CD4-positive, alpha-beta memory T cell (primary cell): ENCODE measurements around the gene APOB. TPM values are rescaled to one million over a fixed set of nuclear protein-coding genes. Genes with fewer than 3 reads are reported as not detected.

Experiments used
- CTCF ChIA-PET: fragments of 350-600 bp; sonication (Branson Sonifier 250); formaldehyde crosslinking; loops from one replicate; lab custom pipeline; 2021; ENCODE audit warnings: inconsistent platforms; ENCODE audit not compliant: partially characterized antibody; lab: Charles Lee
- POLR2A ChIA-PET: fragments of 350-600 bp; sonication (Branson Sonifier 250); formaldehyde crosslinking; loops from one replicate; lab custom pipeline; 2021; ENCODE audit not compliant: partially characterized antibody; lab: Charles Lee
- DNase-seq, 5 donors: peaks; one replicate each; pipeline versions ENCODE4 v3.0.0 to v3.0.0-alpha.2; 2020 to 2022; ENCODE audit warnings: mixed read lengths in 1 of 5
- H3K27ac ChIP-seq: one replicate; pipeline ENCODE4 v1.7.0; 2013; ENCODE audit warnings: low read depth, low read length
- H3K27me3 ChIP-seq: 2 replicates; pipeline ENCODE4 v1.7.0; 2013; ENCODE audit warnings: mild to moderate bottlenecking, low read length, moderate library complexity; ENCODE audit not compliant: insufficient read depth
- H3K36me3 ChIP-seq: 2 replicates; pipeline ENCODE4 v1.7.0; 2013; ENCODE audit warnings: mild to moderate bottlenecking, low read length, moderate library complexity; ENCODE audit not compliant: insufficient read depth
- H3K4me1 ChIP-seq: 2 replicates; pipeline ENCODE4 v1.7.0; 2013; ENCODE audit warnings: mild to moderate bottlenecking, low read length, moderate library complexity; ENCODE audit not compliant: insufficient read depth
- H3K4me3 ChIP-seq, 2 donors: one replicate each; pipeline ENCODE4 v1.7.0; 2013; ENCODE audit warnings: low read length in 2 of 2, mild to moderate bottlenecking in 1 of 2
- H3K9me3 ChIP-seq, 2 donors: one replicate each; pipeline ENCODE4 v1.7.0; 2013; ENCODE audit warnings: low read length in 2 of 2, control low read depth in 1 of 2; ENCODE audit not compliant: control insufficient read depth in 1 of 2
- H3K27ac Mint-ChIP-seq, 7 donors: one replicate each; pipeline ENCODE4 v1.8.0; 2020 to 2021; ENCODE audit warnings: mixed read lengths in 7 of 7, mild to moderate bottlenecking in 6 of 7, inconsistent platforms in 3 of 7, moderate library complexity in 3 of 7
- H3K27me3 Mint-ChIP-seq, 2 donors: one replicate each; pipeline ENCODE4 v1.8.0; 2020 to 2021; ENCODE audit warnings: mixed read lengths in 2 of 2
- H3K36me3 Mint-ChIP-seq, 2 donors: one replicate each; pipeline ENCODE4 v1.8.0; 2020 to 2021; ENCODE audit warnings: mixed read lengths in 2 of 2, inconsistent platforms in 1 of 2, mild to moderate bottlenecking in 1 of 2
- H3K4me1 Mint-ChIP-seq, 4 donors: one replicate each; pipeline ENCODE4 v1.8.0; 2020 to 2021; ENCODE audit warnings: mixed read lengths in 4 of 4, mild to moderate bottlenecking in 1 of 4
- H3K4me3 Mint-ChIP-seq, 8 donors: one replicate each; pipeline ENCODE4 v1.8.0; 2020 to 2021; ENCODE audit warnings: mixed read lengths in 8 of 8, mild to moderate bottlenecking in 7 of 8, moderate library complexity in 6 of 8, inconsistent platforms in 3 of 8
- H3K9me3 Mint-ChIP-seq, 8 donors: one replicate each; pipeline ENCODE4 v1.8.0; 2020 to 2021; ENCODE audit warnings: mixed read lengths in 8 of 8, mild to moderate bottlenecking in 5 of 8, inconsistent platforms in 3 of 8, moderate library complexity in 1 of 8
- intact Hi-C: fragments of 100-400 bp; cut with micrococcal nuclease; formaldehyde crosslinking; loops from one replicate; pipeline ENCODE4 v1.15.1; 2023
- polyA plus RNA-seq, 2 donors: library from polyadenylated mRNA; unstranded; fragments of 300-500 nt; fragmentation: Illumina TruSeq; gene quantifications; one replicate each; pipeline ENCODE4 v1.2.3, GENCODE V29; 2021
- total RNA-seq, 2 experiments: library from RNA; stranded (reverse); gene quantifications; one replicate each; pipeline ENCODE4 v1.2.3, GENCODE V29; 2021

Gene APOB
- total and polyA plus RNA-seq, 4 experiments from 2014 or later: not detected

DNA sequence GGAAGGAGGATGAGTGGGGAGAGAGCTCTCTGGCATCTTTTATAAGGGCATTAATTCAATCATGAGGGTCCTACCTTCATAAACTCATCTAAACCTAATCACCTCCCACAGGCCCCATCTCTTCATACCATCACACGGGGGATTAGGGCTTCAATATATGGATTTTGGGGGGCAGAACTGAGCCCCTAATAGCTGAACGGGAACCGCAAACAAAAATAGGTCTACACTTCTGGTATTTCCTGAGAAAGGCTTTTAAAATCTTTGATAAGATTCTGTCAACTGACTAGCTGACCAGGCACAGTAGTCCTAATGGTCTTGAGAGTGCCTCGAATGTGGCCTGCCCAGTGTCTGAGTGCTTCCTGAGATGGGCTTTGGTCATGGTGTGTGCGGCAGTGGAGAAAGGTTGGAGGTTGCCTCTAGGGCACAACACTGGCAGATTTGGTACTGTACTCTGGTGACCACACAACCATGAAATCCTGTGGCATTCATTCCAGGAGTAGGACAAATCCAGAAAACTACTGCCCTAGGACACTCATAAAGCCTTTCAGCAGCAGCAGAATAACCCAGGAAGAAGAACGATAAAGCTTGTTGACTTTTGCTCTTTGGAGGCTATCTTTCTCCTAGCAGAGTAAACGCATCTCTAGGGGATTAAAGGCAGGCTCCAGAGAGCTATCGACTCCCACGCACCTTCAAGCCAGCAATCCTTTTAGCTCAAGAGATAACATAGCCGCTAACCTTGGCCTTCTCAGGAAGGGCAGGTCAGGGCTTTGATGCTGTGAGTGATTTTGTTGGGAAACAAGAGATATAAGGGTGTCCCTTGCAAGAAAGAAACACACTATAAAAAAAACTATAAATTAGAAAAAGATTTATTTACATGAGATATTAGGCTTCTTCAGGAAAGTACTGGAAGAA, 12.3 kb upstream of the APOB start:
- Histone ChIP-seq H3K4me1 (no peaks in the 10 kb centered on the region), H3K27me3 (no peaks in the 10 kb centered on the region), H3K4me3 (no peak overlapping the region), H3K9me3 (no peaks in the 10 kb centered on the region), H3K27ac (no peak overlapping the region), H3K36me3 (no peaks in the 10 kb centered on the region)
- no peak for DNase-seq
- intact Hi-C loops: no loop called here
- Mint-ChIP-seq H3K36me3 (no peaks in the 10 kb centered on the region), H3K9me3 (peaks cover 0 to 6% (median 0%) of the 10 kb centered on the region in 8 donors), H3K4me1 (no peaks in the 10 kb centered on the region), H3K4me3 (no peak overlapping the region), H3K27ac (no peak overlapping the region), H3K27me3 (peaks cover 0 to 1% of the 10 kb centered on the region in 2 donors)
- CTCF ChIA-PET: interaction anchor here (0.9 to 2.1 kb wide), 3 partner anchors 10 to 92 kb away, joined by 3 to 9 read pairs (median 4); no protein-coding TSS in a partner anchor
- POLR2A ChIA-PET: no interaction called here

DNA sequence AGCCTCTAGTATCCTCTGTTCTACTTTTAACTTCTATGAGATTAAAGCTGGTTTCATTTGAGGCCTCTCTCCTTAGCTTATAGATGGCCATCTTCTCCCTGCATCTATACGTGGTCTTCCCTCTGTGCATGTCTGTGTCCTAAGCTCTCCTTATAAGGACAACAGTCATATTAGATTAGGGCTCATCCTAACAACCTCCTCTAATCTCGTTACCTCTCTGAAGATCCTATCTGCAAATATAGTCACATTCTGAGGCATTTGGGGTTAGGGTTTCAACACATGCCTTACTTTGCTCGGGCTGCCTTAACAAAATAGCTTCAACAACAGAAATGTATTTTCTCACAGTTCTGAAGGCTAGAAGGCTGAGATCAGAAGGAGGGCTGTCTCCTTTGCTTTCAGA, 11.6 kb upstream of the APOB start:
- ChIA-PET POLR2A (no interaction called here), CTCF (interaction anchor here (0.9 to 2.1 kb wide), 3 partner anchors 10 to 92 kb away, joined by 3 to 9 read pairs (median 4); no protein-coding TSS in a partner anchor)
- intact Hi-C loops: no loop called here
- Mint-ChIP-seq H3K9me3 (peaks cover 0 to 6% (median 0%) of the 10 kb centered on the region in 8 donors), H3K27me3 (peaks cover 0 to 1% of the 10 kb centered on the region in 2 donors), H3K4me3 (no peak overlapping the region), H3K27ac (no peak overlapping the region), H3K4me1 (no peaks in the 10 kb centered on the region), H3K36me3 (no peaks in the 10 kb centered on the region)
- H3K4me3 ChIP-seq: no peak overlapping the region
- no peaks in the 10 kb centered on the region for H3K27me3 ChIP-seq
- H3K9me3 ChIP-seq: no peaks in the 10 kb centered on the region
- no peak overlapping the region for H3K27ac ChIP-seq
- H3K36me3 ChIP-seq: no peaks in the 10 kb centered on the region
- no peak for DNase-seq
- H3K4me1 ChIP-seq: no peaks in the 10 kb centered on the region

GRCh38 chr2:21054011-21054410, 10.1 kb upstream of the APOB start:
- POLR2A ChIA-PET: no interaction called here
- no peaks in the 10 kb centered on the region for H3K9me3 ChIP-seq
- no peaks in the 10 kb centered on the region for H3K4me1 Mint-ChIP-seq

DNA sequence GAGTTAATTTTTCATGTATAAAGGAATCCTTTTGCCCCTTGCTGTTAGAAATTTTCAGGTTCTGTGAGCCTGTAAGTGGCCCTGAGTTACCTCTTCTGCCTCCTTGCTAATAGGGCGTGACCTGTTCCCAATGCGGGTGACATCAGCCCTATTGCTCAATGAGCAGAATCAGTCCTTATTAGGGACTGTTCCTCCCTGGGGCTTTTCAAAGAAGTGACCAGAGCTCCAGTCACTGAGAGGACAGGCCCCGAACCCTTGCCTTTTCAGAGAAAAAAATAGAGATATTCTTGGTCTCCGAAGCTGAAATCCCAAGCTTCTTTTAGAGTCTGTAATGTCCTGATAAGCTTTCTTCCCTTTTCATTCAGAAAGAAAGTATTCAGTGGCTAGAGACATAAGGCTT, 8.2 kb upstream of the APOB start:
- H3K4me3 ChIP-seq: no peak overlapping the region
- H3K27me3 Mint-ChIP-seq: peaks cover 2 to 4% of the 10 kb centered on the region in 2 donors
- ChIA-PET POLR2A (no interaction called here), CTCF (interaction anchor here (2.8 kb wide), 1 partner anchor 10 kb away, joined by 16 read pairs; no protein-coding TSS in a partner anchor)
- no peaks in the 10 kb centered on the region for H3K36me3 Mint-ChIP-seq
- intact Hi-C loops: no loop called here
- H3K9me3 Mint-ChIP-seq: no peaks in the 10 kb centered on the region
- no peaks in the 10 kb centered on the region for H3K27me3 ChIP-seq
- no peak for DNase-seq
- H3K36me3 ChIP-seq: no peaks in the 10 kb centered on the region
- no peaks in the 10 kb centered on the region for H3K4me1 Mint-ChIP-seq
- no peak overlapping the region for H3K4me3 Mint-ChIP-seq
- no peak overlapping the region for H3K27ac Mint-ChIP-seq
- H3K27ac ChIP-seq: no peak overlapping the region
- H3K9me3 ChIP-seq: no peaks in the 10 kb centered on the region
- no peaks in the 10 kb centered on the region for H3K4me1 ChIP-seq

More at GRCh38 chr2:21054011-21054410, 10.1 kb upstream of the APOB start:
- H3K27ac ChIP-seq: no peak overlapping the region
- H3K27me3 ChIP-seq: no peaks in the 10 kb centered on the region
- Mint-ChIP-seq H3K36me3 (no peaks in the 10 kb centered on the region), H3K4me3 (no peak overlapping the region), H3K27me3 (peaks cover 0 to 2% of the 10 kb centered on the region in 2 donors), H3K9me3 (peaks cover 0 to under 1% (median 0%) of the 10 kb centered on the region in 8 donors), H3K27ac (no peak overlapping the region)
- no peak for DNase-seq
- no peak overlapping the region for H3K4me3 ChIP-seq
- no peaks in the 10 kb centered on the region for H3K36me3 ChIP-seq
- CTCF ChIA-PET: interaction anchor here (1.2 to 2.8 kb wide), 2 partner anchors 9 to 12 kb away, joined by 3 to 16 read pairs; no protein-coding TSS in a partner anchor
- no peaks in the 10 kb centered on the region for H3K4me1 ChIP-seq
- intact Hi-C loops: no loop called here

DNA sequence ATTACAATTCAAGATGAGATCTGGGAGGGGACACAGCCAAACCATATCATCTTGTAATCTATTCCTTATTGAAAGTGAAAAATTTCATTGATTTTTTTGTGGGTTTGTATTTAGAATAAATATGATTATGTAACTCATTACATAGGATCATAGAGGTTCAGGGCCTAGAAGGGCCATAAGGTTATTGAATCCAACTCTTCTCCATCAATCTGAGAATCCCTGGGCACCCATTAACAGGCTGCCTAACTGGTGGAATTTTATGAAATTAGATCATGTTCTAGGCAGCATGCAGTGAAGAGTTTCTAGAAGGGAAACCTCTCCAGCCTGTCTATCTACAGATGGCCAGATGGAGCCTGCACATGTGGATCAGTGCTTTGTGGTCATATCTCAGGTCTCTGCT, 6.3 kb upstream of the APOB start:
- Mint-ChIP-seq H3K4me1 (no peaks in the 10 kb centered on the region), H3K9me3 (no peaks in the 10 kb centered on the region), H3K27me3 (peaks cover 2 to 11% of the 10 kb centered on the region in 2 donors), H3K4me3 (no peak overlapping the region), H3K27ac (no peak overlapping the region), H3K36me3 (no peaks in the 10 kb centered on the region)
- POLR2A ChIA-PET: no interaction called here
- Histone ChIP-seq H3K4me1 (no peaks in the 10 kb centered on the region), H3K4me3 (no peak overlapping the region), H3K27ac (no peak overlapping the region), H3K9me3 (no peaks in the 10 kb centered on the region), H3K36me3 (no peaks in the 10 kb centered on the region), H3K27me3 (no peaks in the 10 kb centered on the region)
- intact Hi-C loops: no loop called here
- DNase-seq: no peak
- CTCF ChIA-PET: no interaction called here

DNA sequence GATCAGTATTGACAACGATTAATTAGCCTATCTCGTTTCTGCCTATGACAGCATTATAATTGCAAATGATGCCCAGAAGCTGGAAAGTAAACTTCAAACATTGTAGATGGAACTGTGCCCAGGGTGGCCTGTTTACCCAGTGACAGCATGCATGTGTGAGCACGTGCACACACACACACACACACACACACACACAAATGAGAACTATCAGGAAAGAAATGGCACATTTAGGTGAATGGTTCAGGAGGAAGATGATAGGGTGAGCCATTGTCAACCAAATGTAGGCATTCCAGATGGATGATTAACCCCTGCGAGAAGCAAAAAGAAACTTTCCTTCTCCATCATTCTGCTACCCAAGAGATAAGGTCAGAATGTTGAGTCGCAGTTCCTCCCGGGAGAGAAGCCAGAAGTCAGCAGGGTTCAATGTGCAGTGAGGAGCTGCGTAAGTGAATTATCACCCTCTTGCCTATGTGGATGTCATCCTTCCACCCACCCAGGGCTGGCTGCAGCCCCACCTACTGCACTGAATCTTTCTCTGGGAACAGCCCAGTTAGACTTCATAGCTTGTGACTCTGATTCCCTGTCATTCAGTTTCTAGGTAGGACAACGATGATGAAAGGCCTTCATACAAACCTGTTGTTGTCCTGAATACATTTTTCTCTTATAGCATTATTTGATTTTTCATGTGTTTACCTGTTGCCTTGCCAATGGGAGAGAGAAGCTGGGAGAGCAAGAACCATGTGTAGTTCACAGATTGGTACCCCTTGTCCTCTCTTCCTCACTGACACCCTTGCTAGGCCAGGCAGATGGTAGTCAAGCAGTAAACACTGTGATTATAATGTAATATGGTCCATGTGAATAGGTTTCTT, 3.5 kb upstream of the APOB start:
- CTCF ChIA-PET: interaction anchor here (1.0 to 1.6 kb wide), 2 partner anchors 13 to 41 kb away, joined by 3 read pairs; no protein-coding TSS in a partner anchor
- H3K4me3 Mint-ChIP-seq: no peak overlapping the region
- H3K27me3 Mint-ChIP-seq: peaks cover 8 to 28% of the 10 kb centered on the region in 2 donors

More for the DNA sequence above, 3.5 kb upstream of the APOB start:
- no peaks in the 10 kb centered on the region for H3K36me3 Mint-ChIP-seq
- Histone ChIP-seq H3K4me1 (peaks cover 5% of the 10 kb centered on the region), H3K27me3 (no peaks in the 10 kb centered on the region), H3K4me3 (no peak overlapping the region), H3K36me3 (no peaks in the 10 kb centered on the region), H3K27ac (no peak overlapping the region), H3K9me3 (no peaks in the 10 kb centered on the region)
- intact Hi-C loops: no loop called here
- no peaks in the 10 kb centered on the region for H3K9me3 Mint-ChIP-seq
- POLR2A ChIA-PET: no interaction called here
- peaks cover 3 to 5% (median 4%) of the 10 kb centered on the region in 4 donors for H3K4me1 Mint-ChIP-seq
- H3K27ac Mint-ChIP-seq: no peak overlapping the region
- DNase-seq: no peak
